Measurements from ENCODE around the gene HYAL2. TPM values are rescaled to one million over a fixed set of nuclear protein-coding genes. Genes with fewer than 3 reads are reported as not detected.
"Not testable (repeated sequence)": the region's sequence is repeated elsewhere in the genome, so short reads cannot be mapped to it uniquely, and the experiment has no call there.

Gene HYAL2
- total RNA-seq, 5 donors from 2014 or later (not counting 1 experiment from before 2014, with no cell fraction given): 0.50 to 6.8 (median 3.0) TPM

DNA sequence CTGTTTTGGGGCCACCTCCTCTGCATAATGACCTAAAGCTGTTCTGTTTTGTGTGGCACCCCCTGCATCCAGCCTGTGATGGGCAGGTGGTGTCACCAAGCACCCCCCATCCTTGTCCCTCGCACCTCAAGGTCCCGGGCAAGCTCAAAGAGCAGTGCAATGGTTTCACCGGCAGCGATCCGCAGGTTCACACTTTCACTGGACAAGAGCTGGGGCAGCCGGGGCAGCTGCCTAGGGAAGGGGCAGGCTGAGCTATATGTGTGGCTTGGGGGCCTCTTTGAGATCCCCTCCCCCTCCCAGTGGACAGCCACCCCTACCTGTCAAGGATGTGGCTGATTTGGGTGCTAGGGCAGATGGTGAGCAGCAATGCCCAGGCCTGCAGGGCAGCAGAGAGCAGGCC lies 33.4 kb downstream of the HYAL2 start:
- CTCF ChIA-PET: no interaction called here
- H3K27ac Mint-ChIP-seq: no peak overlapping the region

GRCh38 chr3:50288387-50289007 lies 34.0 kb downstream of the HYAL2 start:
- H3K9me3 ChIP-seq: no peaks in the 10 kb centered on the region
- no peak overlapping the region for H3K4me3 ChIP-seq (ENCODE audit: control insufficient read depth in 1 of 2, extremely low read depth in 1 of 2, low read length in 1 of 2)
- Mint-ChIP-seq H3K27ac (no peak overlapping the region), H3K4me3 (peak overlapping the region in 1 of 3 donors; percentile 2), H3K4me1 (peaks cover 14 to 21% (median 17%) of the 10 kb centered on the region in 3 donors), H3K9me3 (no peaks in the 10 kb centered on the region), H3K27me3 (no peaks in the 10 kb centered on the region), H3K36me3 (peaks cover 9% of the 10 kb centered on the region)
- peaks cover 5 to 26% of the 10 kb centered on the region in 2 experiments for H3K4me1 ChIP-seq (ENCODE audit: control insufficient read depth in 1 of 2, extremely low read depth in 1 of 2, insufficient read depth in 2 of 2, low read length in 2 of 2)
- 96% methylated on average over 11 of the region's 23 CpGs for WGBS (ENCODE audit: insufficient coverage)
- peaks cover 20 to 33% of the 10 kb centered on the region in 2 donors for H3K36me3 ChIP-seq (ENCODE audit: control insufficient read depth in 2 of 2, extremely low read depth in 1 of 2, insufficient read depth in 1 of 2, low read length in 1 of 2)
- H3K27me3 ChIP-seq (replicated peaks in 1 of 2; ENCODE audit: control insufficient read depth in 2 of 2, extremely low read depth in 1 of 2, insufficient read depth in 2 of 2, low read length in 1 of 2): no peaks in the 10 kb centered on the region
- ChIA-PET POLR2A (no interaction called here), CTCF (no interaction called here)
- no peak overlapping the region for H3K27ac ChIP-seq (ENCODE audit: low read length)
- no peak for ATAC-seq (replicated peaks in 1 of 4)
- DNase-seq: no peak

More for the DNA sequence above, 33.4 kb downstream of the HYAL2 start:
- no peak overlapping the region for H3K4me3 ChIP-seq (ENCODE audit: control insufficient read depth in 1 of 2, extremely low read depth in 1 of 2, low read length in 1 of 2)
- H3K9me3 ChIP-seq: no peaks in the 10 kb centered on the region
- no peaks in the 10 kb centered on the region for H3K27me3 ChIP-seq (replicated peaks in 1 of 2; ENCODE audit: control insufficient read depth in 2 of 2, extremely low read depth in 1 of 2, insufficient read depth in 2 of 2, low read length in 1 of 2)
- WGBS (ENCODE audit: insufficient coverage): no CpG with 5 or more reads among the region's 6 CpGs
- H3K4me1 ChIP-seq (ENCODE audit: control insufficient read depth in 1 of 2, extremely low read depth in 1 of 2, insufficient read depth in 2 of 2, low read length in 2 of 2): peaks cover 5 to 26% of the 10 kb centered on the region in 2 experiments
- H3K27me3 Mint-ChIP-seq: no peaks in the 10 kb centered on the region
- no peaks in the 10 kb centered on the region for H3K9me3 Mint-ChIP-seq
- H3K36me3 ChIP-seq (ENCODE audit: control insufficient read depth in 2 of 2, extremely low read depth in 1 of 2, insufficient read depth in 1 of 2, low read length in 1 of 2): peaks cover 20 to 33% of the 10 kb centered on the region in 2 donors
- H3K4me3 Mint-ChIP-seq: peak overlapping the region in 1 of 3 donors; percentile 15
- H3K4me1 Mint-ChIP-seq: peaks cover 14 to 21% (median 17%) of the 10 kb centered on the region in 3 donors
- DNase-seq (no peak), ATAC-seq (replicated peaks in 1 of 4) (no peak)
- H3K36me3 Mint-ChIP-seq: peaks cover 9% of the 10 kb centered on the region
- H3K27ac ChIP-seq (ENCODE audit: low read length): no peak overlapping the region
- POLR2A ChIA-PET: interaction anchor here in 1 of 2 donors (0.6 kb wide), 1 partner anchor 80 kb away, joined by 3 read pairs; no protein-coding TSS in a partner anchor

DNA sequence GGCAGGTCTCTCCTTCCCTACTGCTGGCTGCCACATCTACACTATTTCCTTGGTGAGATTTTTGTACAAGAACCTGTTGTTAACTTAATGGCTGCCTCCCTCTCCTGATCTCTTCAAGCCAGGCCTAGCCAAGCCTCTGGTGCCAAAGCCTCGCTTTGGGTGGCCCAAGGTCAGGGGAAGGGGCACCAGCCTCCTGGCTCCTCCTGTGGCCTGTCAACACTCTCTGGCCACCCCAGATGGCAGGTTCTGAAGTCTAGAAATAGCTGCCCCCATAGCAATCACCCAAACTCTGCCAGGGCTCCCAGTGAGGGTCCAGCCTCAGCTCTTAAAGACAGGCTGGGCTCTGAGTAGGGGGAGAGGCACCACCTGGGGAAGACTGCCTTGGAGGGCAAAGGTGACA lies 35.3 kb downstream of the HYAL2 start:
- DNase-seq (no peak), ATAC-seq (replicated peaks in 1 of 4) (no peak)
- peaks cover 20 to 33% of the 10 kb centered on the region in 2 donors for H3K36me3 ChIP-seq (ENCODE audit: control insufficient read depth in 2 of 2, extremely low read depth in 1 of 2, insufficient read depth in 1 of 2, low read length in 1 of 2)
- Mint-ChIP-seq H3K4me1 (peaks cover 6 to 13% (median 8%) of the 10 kb centered on the region in 3 donors), H3K9me3 (no peaks in the 10 kb centered on the region), H3K27me3 (no peaks in the 10 kb centered on the region), H3K27ac (no peak overlapping the region), H3K4me3 (no peak overlapping the region), H3K36me3 (peaks cover 9% of the 10 kb centered on the region)
- H3K9me3 ChIP-seq: no peaks in the 10 kb centered on the region
- ChIA-PET CTCF (no interaction called here), POLR2A (no interaction called here)
- peaks cover 5 to 17% of the 10 kb centered on the region in 2 experiments for H3K4me1 ChIP-seq (ENCODE audit: control insufficient read depth in 1 of 2, extremely low read depth in 1 of 2, insufficient read depth in 2 of 2, low read length in 2 of 2)
- WGBS (ENCODE audit: insufficient coverage): 100% methylated on average over 1 of the region's 1 CpG
- no peaks in the 10 kb centered on the region for H3K27me3 ChIP-seq (replicated peaks in 1 of 2; ENCODE audit: control insufficient read depth in 2 of 2, extremely low read depth in 1 of 2, insufficient read depth in 2 of 2, low read length in 1 of 2)
- H3K4me3 ChIP-seq (ENCODE audit: control insufficient read depth in 1 of 2, extremely low read depth in 1 of 2, low read length in 1 of 2): no peak overlapping the region
- H3K27ac ChIP-seq (ENCODE audit: low read length): no peak overlapping the region

- Mint-ChIP-seq H3K36me3 (peaks cover 9% of the 10 kb centered on the region), H3K27ac (no peak overlapping the region), H3K4me3 (no peak overlapping the region), H3K27me3 (no peaks in the 10 kb centered on the region), H3K9me3 (no peaks in the 10 kb centered on the region), H3K4me1 (peaks cover 5 to 11% (median 7%) of the 10 kb centered on the region in 3 donors)
- Histone ChIP-seq H3K27ac (ENCODE audit: low read length) (no peak overlapping the region), H3K9me3 (no peaks in the 10 kb centered on the region), H3K36me3 (ENCODE audit: control insufficient read depth in 2 of 2, extremely low read depth in 1 of 2, insufficient read depth in 1 of 2, low read length in 1 of 2) (peaks cover 20 to 33% of the 10 kb centered on the region in 2 donors), H3K27me3 (replicated peaks in 1 of 2; ENCODE audit: control insufficient read depth in 2 of 2, extremely low read depth in 1 of 2, insufficient read depth in 2 of 2, low read length in 1 of 2) (no peaks in the 10 kb centered on the region), H3K4me1 (ENCODE audit: control insufficient read depth in 1 of 2, extremely low read depth in 1 of 2, insufficient read depth in 2 of 2, low read length in 2 of 2) (peaks cover 3 to 14% of the 10 kb centered on the region in 2 experiments), H3K4me3 (ENCODE audit: control insufficient read depth in 1 of 2, extremely low read depth in 1 of 2, low read length in 1 of 2) (no peak overlapping the region)
- ChIA-PET CTCF (no interaction called here), POLR2A (interaction anchor here in 1 of 2 donors (0.6 kb wide), 1 partner anchor 11 kb away, joined by 7 read pairs; no protein-coding TSS in a partner anchor)
- 94% methylated on average over 18 of the region's 28 CpGs for WGBS (ENCODE audit: insufficient coverage)
- DNase-seq (no peak), ATAC-seq (replicated peaks in 1 of 4) (no peak)
Measured at GRCh38 chr3:50286322-50287227, 36.0 kb downstream of the HYAL2 start.

DNA sequence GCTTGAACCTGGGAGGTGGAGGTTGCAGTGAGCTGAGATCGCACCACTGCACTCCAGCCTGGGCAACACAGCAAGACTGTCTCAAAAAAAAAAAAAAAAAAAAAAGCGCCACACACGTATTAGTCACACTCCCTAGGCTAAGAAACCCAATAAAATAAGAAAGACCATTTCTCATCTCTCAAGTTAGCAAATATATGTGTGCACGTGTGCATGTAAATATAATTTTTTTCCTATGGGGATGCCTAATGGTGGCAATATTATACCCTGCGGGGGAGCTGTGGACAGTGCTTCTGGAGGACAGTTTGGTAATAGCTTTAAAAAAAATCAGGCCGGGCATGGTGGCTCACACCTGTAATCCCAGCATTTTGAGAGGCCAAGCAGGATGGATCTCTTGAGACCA lies 38.4 kb downstream of the HYAL2 start:
- H3K27ac ChIP-seq (ENCODE audit: low read length); H3K27me3 ChIP-seq (replicated peaks in 1 of 2; ENCODE audit: control insufficient read depth in 2 of 2, extremely low read depth in 1 of 2, insufficient read depth in 2 of 2, low read length in 1 of 2); CTCF ChIA-PET; H3K4me1 Mint-ChIP-seq; H3K9me3 ChIP-seq; H3K4me3 ChIP-seq (ENCODE audit: control insufficient read depth in 1 of 2, extremely low read depth in 1 of 2, low read length in 1 of 2); H3K36me3 Mint-ChIP-seq; H3K9me3 Mint-ChIP-seq; H3K27ac Mint-ChIP-seq; ATAC-seq (replicated peaks in 1 of 4); DNase-seq; H3K4me1 ChIP-seq (ENCODE audit: control insufficient read depth in 1 of 2, extremely low read depth in 1 of 2, insufficient read depth in 2 of 2, low read length in 2 of 2); H3K4me3 Mint-ChIP-seq; H3K27me3 Mint-ChIP-seq: not testable (repeated sequence)
- POLR2A ChIA-PET: interaction anchor here in 1 of 2 donors (0.6 kb wide), 1 partner anchor 105 kb away, joined by 3 read pairs; no protein-coding TSS in a partner anchor
- H3K36me3 ChIP-seq (ENCODE audit: control insufficient read depth in 2 of 2, extremely low read depth in 1 of 2, insufficient read depth in 1 of 2, low read length in 1 of 2): peaks cover 15 to 23% of the 10 kb centered on the region in 2 donors
- no CpG with 5 or more reads among the region's 6 CpGs for WGBS (ENCODE audit: insufficient coverage)

GRCh38 chr3:50279255-50280016 lies 43.1 kb downstream of the HYAL2 start:
- ChIA-PET CTCF (interaction anchor here (0.5 to 0.6 kb wide), 2 partner anchors 30 kb away, joined by 3 to 7 read pairs; no protein-coding TSS in a partner anchor), POLR2A (interaction anchor here in 1 of 2 donors (0.5 to 0.9 kb wide), 3 partner anchors 44 to 1221 kb away, joined by 4 to 7 read pairs (median 6); partner anchors contain the start of gene DCAF1)
- 97% methylated on average over 3 of the region's 8 CpGs for WGBS (ENCODE audit: insufficient coverage)
- H3K27ac ChIP-seq (ENCODE audit: low read length): no peak overlapping the region
- H3K4me1 Mint-ChIP-seq: peaks cover 11 to 16% (median 14%) of the 10 kb centered on the region in 3 donors
- no peaks in the 10 kb centered on the region for H3K36me3 Mint-ChIP-seq
- no peaks in the 10 kb centered on the region for H3K36me3 ChIP-seq (ENCODE audit: control insufficient read depth in 2 of 2, extremely low read depth in 1 of 2, insufficient read depth in 1 of 2, low read length in 1 of 2)
- no peak overlapping the region for H3K27ac Mint-ChIP-seq
- no peak overlapping the region for H3K4me3 ChIP-seq (ENCODE audit: control insufficient read depth in 1 of 2, extremely low read depth in 1 of 2, low read length in 1 of 2)
- no peak overlapping the region for H3K4me3 Mint-ChIP-seq
- H3K9me3 ChIP-seq: no peaks in the 10 kb centered on the region
- DNase-seq (no peak), ATAC-seq (replicated peaks in 1 of 4) (no peak)
- peaks cover 9 to 48% of the 10 kb centered on the region in 2 experiments for H3K27me3 ChIP-seq (replicated peaks in 1 of 2; ENCODE audit: control insufficient read depth in 2 of 2, extremely low read depth in 1 of 2, insufficient read depth in 2 of 2, low read length in 1 of 2)
- no peaks in the 10 kb centered on the region for H3K9me3 Mint-ChIP-seq
- H3K4me1 ChIP-seq (ENCODE audit: control insufficient read depth in 1 of 2, extremely low read depth in 1 of 2, insufficient read depth in 2 of 2, low read length in 2 of 2): peaks cover 2 to 23% of the 10 kb centered on the region in 2 experiments
- peaks cover 14 to 33% of the 10 kb centered on the region in 2 donors for H3K27me3 Mint-ChIP-seq
